Measurements from ENCODE around the gene HEPHL1. TPM values are rescaled to one million over a fixed set of nuclear protein-coding genes. Genes with fewer than 3 reads are reported as not detected.

The HEPHL1 gene
- total RNA-seq, 4 donors from 2014 or later = not detected

DNA sequence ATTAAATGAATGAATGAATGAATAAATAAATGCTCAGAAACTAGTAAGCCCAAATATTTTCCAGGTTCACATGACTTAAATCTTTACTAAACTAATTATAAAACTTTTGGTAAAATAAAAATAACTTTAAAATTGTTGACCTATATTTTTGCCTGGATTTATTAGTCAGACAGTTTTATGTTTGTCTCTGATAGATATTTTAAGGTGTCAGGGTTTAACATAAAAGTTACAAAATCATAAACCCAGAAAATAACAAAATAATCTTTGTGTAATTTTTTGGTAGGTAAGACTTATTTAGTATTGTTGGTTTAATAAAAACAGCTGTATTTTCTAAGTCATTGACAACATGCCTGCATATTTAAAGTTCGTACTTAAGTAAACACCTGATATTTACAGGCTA lies 27.4 kb upstream of the HEPHL1 start:
- no peaks in the 10 kb centered on the region for H3K27me3 ChIP-seq
- peaks cover 0 to 13% of the 10 kb centered on the region in 2 donors for H3K9me3 ChIP-seq
- TF ChIP-seq POLR2A (IDR thresholded peaks at IDR 0.05) = no peak
- TF ChIP-seq, protein P1, sequence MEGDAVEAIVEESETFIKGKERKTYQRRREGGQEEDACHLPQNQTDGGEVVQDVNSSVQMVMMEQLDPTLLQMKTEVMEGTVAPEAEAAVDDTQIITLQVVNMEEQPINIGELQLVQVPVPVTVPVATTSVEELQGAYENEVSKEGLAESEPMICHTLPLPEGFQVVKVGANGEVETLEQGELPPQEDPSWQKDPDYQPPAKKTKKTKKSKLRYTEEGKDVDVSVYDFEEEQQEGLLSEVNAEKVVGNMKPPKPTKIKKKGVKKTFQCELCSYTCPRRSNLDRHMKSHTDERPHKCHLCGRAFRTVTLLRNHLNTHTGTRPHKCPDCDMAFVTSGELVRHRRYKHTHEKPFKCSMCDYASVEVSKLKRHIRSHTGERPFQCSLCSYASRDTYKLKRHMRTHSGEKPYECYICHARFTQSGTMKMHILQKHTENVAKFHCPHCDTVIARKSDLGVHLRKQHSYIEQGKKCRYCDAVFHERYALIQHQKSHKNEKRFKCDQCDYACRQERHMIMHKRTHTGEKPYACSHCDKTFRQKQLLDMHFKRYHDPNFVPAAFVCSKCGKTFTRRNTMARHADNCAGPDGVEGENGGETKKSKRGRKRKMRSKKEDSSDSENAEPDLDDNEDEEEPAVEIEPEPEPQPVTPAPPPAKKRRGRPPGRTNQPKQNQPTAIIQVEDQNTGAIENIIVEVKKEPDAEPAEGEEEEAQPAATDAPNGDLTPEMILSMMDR (IDR thresholded peaks at IDR 0.05) = no peak
- H3K4me1 ChIP-seq = no peaks in the 10 kb centered on the region
- intact Hi-C loops (cut with DNase I; ENCODE audit: low total_unique reads) = no loop called here
- H3K27ac ChIP-seq = no peak overlapping the region
- no peak for DNase-seq
- H3K4me3 ChIP-seq = no peak overlapping the region
- no peaks in the 10 kb centered on the region for H3K36me3 ChIP-seq

DNA sequence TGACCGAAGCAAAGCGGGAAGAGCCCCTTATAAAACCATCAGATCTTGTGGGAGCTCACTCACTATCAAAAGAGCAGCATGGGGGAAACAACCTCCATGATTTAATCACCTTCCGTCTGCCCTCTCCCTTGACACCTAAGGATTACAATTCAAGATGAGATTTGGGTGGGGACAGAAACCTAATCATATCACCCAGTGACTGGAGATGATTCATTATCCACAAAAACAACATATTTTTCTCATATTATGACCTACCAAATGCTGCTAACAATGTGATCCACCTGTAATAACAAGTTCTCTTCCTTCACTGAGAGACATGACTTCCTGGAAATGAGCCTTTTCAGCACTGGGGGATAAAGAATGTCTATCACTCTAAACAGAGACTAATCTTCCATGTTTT lies 23.4 kb upstream of the HEPHL1 start:
- Histone ChIP-seq H3K27ac (no peak overlapping the region), H3K27me3 (no peaks in the 10 kb centered on the region), H3K4me1 (no peaks in the 10 kb centered on the region), H3K9me3 (peaks cover 0 to 12% of the 10 kb centered on the region in 2 donors), H3K36me3 (no peaks in the 10 kb centered on the region), H3K4me3 (no peak overlapping the region)
- DNase-seq = no peak
- intact Hi-C loops (cut with DNase I; ENCODE audit: low total_unique reads) = no loop called here
- TF ChIP-seq POLR2A (IDR thresholded peaks at IDR 0.05) = no peak
- TF ChIP-seq, protein P1 (IDR thresholded peaks at IDR 0.05) = no peak

DNA sequence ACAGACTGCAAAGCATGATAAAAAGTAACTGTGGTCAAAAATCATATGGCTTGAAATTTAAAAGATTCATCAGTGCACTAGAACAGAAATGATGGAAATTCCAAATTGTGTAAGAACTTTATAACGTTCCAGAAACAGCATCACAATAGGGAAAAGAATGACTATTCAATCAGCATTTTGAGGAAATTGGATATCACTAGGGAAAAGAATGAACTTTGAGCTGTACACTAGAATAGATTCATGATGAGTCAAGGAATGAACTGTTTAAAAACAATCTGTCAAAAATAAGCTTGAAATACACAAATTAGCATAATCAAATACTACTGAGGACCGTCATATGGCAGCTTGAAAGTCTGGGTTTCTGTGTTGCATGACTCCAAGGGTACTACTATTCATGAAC lies 20.5 kb upstream of the HEPHL1 start:
- H3K36me3 ChIP-seq = no peaks in the 10 kb centered on the region
- H3K9me3 ChIP-seq = no peaks in the 10 kb centered on the region
- H3K4me1 ChIP-seq = no peaks in the 10 kb centered on the region
- TF ChIP-seq POLR2A (IDR thresholded peaks at IDR 0.05) = no peak
- TF ChIP-seq, protein P1 (IDR thresholded peaks at IDR 0.05) = no peak
- no peaks in the 10 kb centered on the region for H3K27me3 ChIP-seq
- intact Hi-C loops (cut with DNase I; ENCODE audit: low total_unique reads) = no loop called here
- H3K4me3 ChIP-seq = no peak overlapping the region
- H3K27ac ChIP-seq = no peak overlapping the region
- DNase-seq = no peak

DNA sequence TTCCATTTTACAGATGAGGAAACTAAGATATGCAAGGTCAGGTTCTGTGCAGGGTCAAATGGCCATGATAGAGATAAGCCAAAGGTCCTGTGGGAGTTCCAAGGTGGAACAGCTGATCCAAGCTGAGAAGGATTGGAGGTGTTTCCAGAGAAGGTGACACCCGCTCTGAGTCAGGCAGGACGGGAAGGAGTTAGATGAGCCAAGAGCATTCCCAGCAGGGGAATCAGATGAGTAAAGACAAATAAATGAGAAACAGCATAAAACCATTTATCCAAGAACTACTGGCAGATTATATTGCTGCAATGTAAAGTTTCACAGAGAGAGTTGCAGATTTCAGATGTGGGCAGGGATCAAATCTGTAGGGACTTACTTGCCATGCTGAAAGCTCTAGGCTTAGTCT lies 18.9 kb upstream of the HEPHL1 start:
- Histone ChIP-seq H3K27me3 (no peaks in the 10 kb centered on the region), H3K27ac (no peak overlapping the region), H3K4me3 (no peak overlapping the region), H3K4me1 (no peaks in the 10 kb centered on the region), H3K36me3 (no peaks in the 10 kb centered on the region), H3K9me3 (no peaks in the 10 kb centered on the region)
- intact Hi-C loops (cut with DNase I; ENCODE audit: low total_unique reads) = no loop called here
- TF ChIP-seq, protein P1 (IDR thresholded peaks at IDR 0.05) = no peak
- no peak for TF ChIP-seq POLR2A (IDR thresholded peaks at IDR 0.05)
- DNase-seq = no peak

- no peak for DNase-seq
- Histone ChIP-seq H3K9me3 (no peaks in the 10 kb centered on the region), H3K4me3 (no peak overlapping the region), H3K36me3 (no peaks in the 10 kb centered on the region), H3K27me3 (no peaks in the 10 kb centered on the region), H3K4me1 (no peaks in the 10 kb centered on the region), H3K27ac (no peak overlapping the region)
- intact Hi-C loops (cut with DNase I; ENCODE audit: low total_unique reads) = no loop called here
- TF ChIP-seq POLR2A (IDR thresholded peaks at IDR 0.05) = no peak
- TF ChIP-seq, protein P1 (IDR thresholded peaks at IDR 0.05) = no peak
These were observed 13.7 kb upstream of the HEPHL1 start for GRCh38 chr11:94007426-94007825.
